Heart right ventricle (tissue), 16 donors: ENCODE data around the gene HOXD8. TPM values are rescaled to one million over a fixed set of nuclear protein-coding genes. Genes with fewer than 3 reads are reported as not detected.
A peak's percentile ranks its signal among the peaks of the same experiment; 100 is the strongest.

Experiments
- ATAC-seq, 8 donors: fragments of 200-7000 bp; cut with Tn5 transposase; one replicate each; pipeline ENCODE4 v1.9.1; 2020; ENCODE audit warnings: mild to moderate bottlenecking in 8 of 8, moderate library complexity in 8 of 8, moderate number of reproducible peaks in 1 of 8
- DNase-seq, 2 donors: peaks; one replicate each; pipeline ENCODE4 v3.0.0-alpha.2; 2020
- H3K27ac ChIP-seq, 10 donors: fragments of 200-600 bp; sonication (generic) in 2 of 10; one replicate each; pipeline versions ENCODE4 v1.5.0 to v1.8.0; 2020 to 2022; ENCODE audit warnings: mild to moderate bottlenecking in 3 of 10
- H3K27me3 ChIP-seq, 7 donors: fragments of 200-600 bp; one replicate each; pipeline ENCODE4 v1.8.0; 2021 to 2022; ENCODE audit warnings: mild to moderate bottlenecking in 2 of 7
- H3K36me3 ChIP-seq, 9 donors: fragments of 200-600 bp; sonication (generic) in 1 of 9; one replicate each; pipeline versions ENCODE4 v1.5.0 to v1.8.0; 2020 to 2022; ENCODE audit warnings: mild to moderate bottlenecking in 2 of 9
- H3K4me1 ChIP-seq, 9 donors: fragments of 200-600 bp; sonication (generic) in 1 of 9; one replicate each; pipeline versions ENCODE4 v1.5.0 to v1.8.0; 2020 to 2022; ENCODE audit warnings: mild to moderate bottlenecking in 4 of 9
- H3K4me3 ChIP-seq, 10 donors: fragments of 200-600 bp; sonication (generic) in 2 of 10; one replicate each; pipeline versions ENCODE4 v1.5.0 to v1.8.0; 2020 to 2022; ENCODE audit warnings: mild to moderate bottlenecking in 7 of 10, moderate library complexity in 2 of 10
- H3K9me3 ChIP-seq, 11 donors: fragments of 200-600 bp in 10 of 11; sonication (generic) in 2 of 11; one replicate each; pipeline versions ENCODE4 v1.5.0 to v1.8.0; 2013 to 2022; ENCODE audit warnings: mild to moderate bottlenecking in 2 of 11, control low read depth in 1 of 11, moderate library complexity in 1 of 11
- WGBS, 2 donors: extraction: QIAGEN DNeasy Blood & Tissue Kit; methylation state at CpG; one replicate each; pipeline ENCODE4 v1.1.7; 2013; ENCODE audit warnings: inconsistent platforms in 1 of 2; 5-methylcytosine and 5-hydroxymethylcytosine counted together
- intact Hi-C, 10 donors: fragments of 100-400 bp; cut with DNase I; formaldehyde crosslinking; loops; one replicate each; pipeline versions ENCODE4 v1.11.1 to v1.14.2; 2022
- polyA plus RNA-seq, 2 donors: library from polyadenylated mRNA; stranded (reverse); fragments of 200-250 nt; gene quantifications; one replicate each; pipeline ENCODE4 v1.2.3, GENCODE V29; 2013
- total RNA-seq, 10 donors: library from RNA; stranded (reverse); fragmentation: NEBNext Ultra II Directional in 3 of 10; extraction: Animal tissue kit (Norgen Biotek cat#: 25700) in 3 of 10; gene quantifications; one replicate each; pipeline versions ENCODE4 v1.2.1 to v1.2.4, GENCODE V29; 2021 to 2023
- TF ChIP-seq, protein P1 (sequence below), 9 donors: fragments of 200-600 bp; sonication (generic) in 2 of 9; IDR thresholded peaks; one replicate each; pipeline versions ENCODE4 v1.5.0 to v1.8.0; 2021 to 2022; ENCODE audit warnings: antibody characterized with exemption in 9 of 9, mild to moderate bottlenecking in 5 of 9, moderate library complexity in 1 of 9
- donor health status: Arrhythmogenic right ventricular cardiomyopathy.
- donor health status: ischemic (EF 13 %, LVEDD 7.1; RV severe dilation, severe dysfunction).
- donor health status: healthy with polysubstance abuse.
- donor health status: DM: no; HTN: yes; CAD: no.
- donor health status: DM: no; HTN: no; CAD: no.
- donor health status: ischemic (EF 25% LVEDD 6.9; RV normal size, moderate dysfunction).
- donor health status: ischemic (EF 25% LVEDD 5.7; RV mildly dilated, moderate dysfunction).
- donor health status: healthy.
- donor health status: DM: yes; HTN: yes; CAD: no.
- donor health status: Ischemic cardiomyopathy.
- donor health status: ischemic (EF 35%, LVEDD 5.7; RV mildly dilated, moderate dysfunction).
- donor health status: nonischemic (EF 11% LVEDD 7.7; RV severe dilation, severe dysfunction).
- donor health status: DM: yes; HTN: yes; CAD: no.
- donor health status: PGD.
- donor health status: ischemic (EF 29% LVEDD 5.4; RV normal size, mild dysfunction).
- donor health status: nonischemic (EF 23%, LVEDD 6.1; RV moderate dilation, normal function).

Gene HOXD8
- total and polyA plus RNA-seq, 12 donors = 0.26 to 1.5 (median 0.42) TPM; not detected in 2

DNA sequence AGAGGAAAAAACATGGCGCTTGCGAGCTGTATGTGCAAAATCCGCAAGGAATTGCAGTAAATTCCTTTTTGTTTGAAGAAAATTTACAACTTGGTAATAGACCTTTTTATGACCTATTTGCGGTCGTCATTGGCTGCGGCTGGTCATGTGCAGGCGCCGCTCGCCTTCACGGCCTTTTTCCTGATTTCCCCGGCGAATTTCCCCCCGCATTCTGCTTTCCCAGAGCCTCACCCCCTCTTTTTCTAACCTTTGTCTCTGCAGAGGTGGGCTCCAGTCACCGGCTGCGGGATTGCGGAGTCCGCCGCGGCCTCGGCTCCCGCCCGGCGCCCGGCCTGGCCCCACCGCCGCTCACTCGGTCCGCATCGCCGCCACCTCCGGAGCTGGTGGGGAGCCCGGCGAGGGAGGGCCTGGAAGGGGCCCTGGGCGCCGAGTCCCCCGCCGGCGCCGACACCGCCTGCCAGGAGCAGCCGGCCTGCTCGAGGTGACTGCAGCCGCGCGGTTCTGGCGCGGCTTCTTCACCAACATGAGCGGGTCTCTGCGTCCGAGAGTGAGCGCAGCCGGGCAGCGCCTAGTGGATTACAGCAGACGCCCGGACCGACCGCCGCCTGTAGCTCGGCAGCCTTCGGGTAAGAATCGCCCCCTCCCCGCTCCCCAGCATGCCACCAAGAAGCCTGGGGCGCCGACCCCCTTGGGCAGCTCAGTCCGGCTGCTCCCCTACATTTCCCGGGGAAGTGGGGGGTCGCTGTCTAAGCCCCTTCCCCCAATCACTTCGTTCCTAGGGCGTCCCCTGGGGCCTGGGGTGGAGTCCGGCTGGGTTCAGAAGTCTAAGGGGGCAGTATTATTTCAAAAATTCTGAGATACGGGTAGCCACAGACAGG lies 7.1 kb downstream of the HOXD8 start:
- no peak for DNase-seq
- ATAC-seq = peak in 1 of 8 donors; percentile 16
- peak overlapping the region in 6 of 10 donors; percentile 33 to 78 (median 60) for H3K27ac ChIP-seq
- intact Hi-C loops = loop anchor here in 1 of 10 donors (10.0 kb wide), 1 partner anchor 678 kb away; no protein-coding TSS in a partner anchor
- no peaks in the 10 kb centered on the region for H3K9me3 ChIP-seq
- peaks cover 39 to 100% (median 99%) of the 10 kb centered on the region in 7 donors for H3K27me3 ChIP-seq
- no peaks in the 10 kb centered on the region for H3K36me3 ChIP-seq
- H3K4me3 ChIP-seq = peak overlapping the region; percentile 22 to 56 (median 40)
- TF ChIP-seq, protein P1, sequence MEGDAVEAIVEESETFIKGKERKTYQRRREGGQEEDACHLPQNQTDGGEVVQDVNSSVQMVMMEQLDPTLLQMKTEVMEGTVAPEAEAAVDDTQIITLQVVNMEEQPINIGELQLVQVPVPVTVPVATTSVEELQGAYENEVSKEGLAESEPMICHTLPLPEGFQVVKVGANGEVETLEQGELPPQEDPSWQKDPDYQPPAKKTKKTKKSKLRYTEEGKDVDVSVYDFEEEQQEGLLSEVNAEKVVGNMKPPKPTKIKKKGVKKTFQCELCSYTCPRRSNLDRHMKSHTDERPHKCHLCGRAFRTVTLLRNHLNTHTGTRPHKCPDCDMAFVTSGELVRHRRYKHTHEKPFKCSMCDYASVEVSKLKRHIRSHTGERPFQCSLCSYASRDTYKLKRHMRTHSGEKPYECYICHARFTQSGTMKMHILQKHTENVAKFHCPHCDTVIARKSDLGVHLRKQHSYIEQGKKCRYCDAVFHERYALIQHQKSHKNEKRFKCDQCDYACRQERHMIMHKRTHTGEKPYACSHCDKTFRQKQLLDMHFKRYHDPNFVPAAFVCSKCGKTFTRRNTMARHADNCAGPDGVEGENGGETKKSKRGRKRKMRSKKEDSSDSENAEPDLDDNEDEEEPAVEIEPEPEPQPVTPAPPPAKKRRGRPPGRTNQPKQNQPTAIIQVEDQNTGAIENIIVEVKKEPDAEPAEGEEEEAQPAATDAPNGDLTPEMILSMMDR (IDR thresholded peaks at IDR 0.05) = no peak
- peaks cover 0 to 34% (median 18%) of the 10 kb centered on the region in 9 donors for H3K4me1 ChIP-seq
- 1 to 3% methylated on average over 71 of the region's 71 CpGs for WGBS, 2 donors

DNA sequence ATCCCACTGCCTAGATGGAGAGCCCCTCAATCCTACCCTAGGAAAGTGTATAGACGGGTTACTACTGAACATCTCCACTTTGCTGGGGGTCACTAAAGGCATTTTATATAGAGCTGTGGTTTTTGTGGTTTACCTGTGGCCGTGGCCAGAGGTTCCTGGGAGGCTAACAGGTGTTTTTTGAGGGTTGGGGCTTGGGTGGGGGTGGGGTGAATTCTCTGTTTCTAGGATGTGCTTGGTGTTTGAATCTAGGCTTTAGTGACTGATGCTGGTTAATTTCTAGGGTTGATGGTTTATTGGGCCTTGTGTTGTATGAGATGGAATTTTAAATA lies 7.7 kb downstream of the HOXD8 start:
- no peak for ATAC-seq
- H3K4me1 ChIP-seq = peaks cover 0 to 28% (median 18%) of the 10 kb centered on the region in 9 donors
- intact Hi-C loops = loop anchor here in 1 of 10 donors (10.0 kb wide), 1 partner anchor 678 kb away; no protein-coding TSS in a partner anchor
- H3K36me3 ChIP-seq = no peaks in the 10 kb centered on the region
- no peak for DNase-seq
- peaks cover 36 to 100% (median 98%) of the 10 kb centered on the region in 7 donors for H3K27me3 ChIP-seq
- WGBS, 2 donors = 12 to 22% methylated on average over 2 of the region's 2 CpGs
- TF ChIP-seq, protein P1 (IDR thresholded peaks at IDR 0.05) = no peak
- H3K27ac ChIP-seq = peak overlapping the region in 3 of 10 donors; percentile 33 to 75 (median 64)
- H3K4me3 ChIP-seq = peak overlapping the region in 6 of 10 donors; percentile 22 to 56 (median 39)
- no peaks in the 10 kb centered on the region for H3K9me3 ChIP-seq

DNA sequence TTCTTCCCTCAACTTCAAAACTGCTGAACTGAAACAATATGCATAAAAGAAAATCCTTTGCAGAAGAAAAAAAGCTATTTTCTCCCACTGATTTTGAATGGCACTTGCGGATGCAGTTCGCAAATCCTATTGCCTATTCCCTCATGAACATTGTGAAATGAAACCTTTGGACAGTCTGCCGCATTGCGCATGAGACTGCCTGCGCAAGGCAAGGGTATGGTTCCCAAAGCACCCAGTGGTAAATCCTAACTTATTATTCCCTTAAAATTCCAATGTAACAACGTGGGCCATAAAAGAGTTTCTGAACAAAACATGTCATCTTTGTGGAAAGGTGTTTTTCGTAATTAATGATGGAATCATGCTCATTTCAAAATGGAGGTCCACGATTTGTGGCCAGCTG lies 8.4 kb downstream of the HOXD8 start:
- 38 to 39% methylated on average over 8 of the region's 8 CpGs for WGBS, 2 donors
- Histone ChIP-seq H3K27me3 (peaks cover 30 to 100% (median 98%) of the 10 kb centered on the region in 7 donors), H3K27ac (peak overlapping the region in 1 of 10 donors; percentile 35)

DNA sequence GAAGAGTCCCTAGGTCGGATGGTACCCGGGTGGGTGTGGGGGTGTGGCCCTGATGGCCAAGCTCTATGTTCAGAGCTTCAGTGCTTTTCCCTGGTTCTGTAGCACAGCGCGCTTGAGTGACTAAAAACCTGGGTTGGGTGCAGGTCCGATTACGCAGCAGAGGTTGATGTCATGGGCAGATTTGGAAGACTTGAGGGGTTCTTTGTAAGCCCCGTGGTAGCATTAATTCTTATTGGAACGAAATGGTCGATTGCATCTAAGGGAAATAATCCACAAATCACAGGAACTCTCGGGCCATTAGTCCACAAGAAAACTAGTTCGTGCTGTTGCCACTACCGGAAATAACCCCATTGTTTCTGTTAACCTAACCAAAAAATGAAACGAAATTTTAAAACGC lies 9.0 kb downstream of the HOXD8 start:
- TF ChIP-seq, protein P1 (IDR thresholded peaks at IDR 0.05) = no peak
- ATAC-seq = no peak

More for the DNA sequence above, 8.4 kb downstream of the HOXD8 start:
- Histone ChIP-seq H3K9me3 (no peaks in the 10 kb centered on the region), H3K36me3 (no peaks in the 10 kb centered on the region), H3K4me3 (peak overlapping the region in 1 of 10 donors; percentile 56), H3K4me1 (peaks cover 0 to 24% (median 18%) of the 10 kb centered on the region in 9 donors)
- TF ChIP-seq, protein P1 (IDR thresholded peaks at IDR 0.05) = no peak
- DNase-seq (no peak), ATAC-seq (no peak)
- intact Hi-C loops = loop anchor here in 1 of 10 donors (10.0 kb wide), 1 partner anchor 677 kb away; no protein-coding TSS in a partner anchor

More for the DNA sequence above, 9.0 kb downstream of the HOXD8 start:
- H3K27ac ChIP-seq = peak overlapping the region in 3 of 10 donors; percentile 9 to 47 (median 35)
- H3K36me3 ChIP-seq = no peaks in the 10 kb centered on the region
- H3K27me3 ChIP-seq = peaks cover 24 to 100% (median 98%) of the 10 kb centered on the region in 7 donors
- H3K4me1 ChIP-seq = peaks cover 0 to 24% (median 18%) of the 10 kb centered on the region in 9 donors
- no peaks in the 10 kb centered on the region for H3K9me3 ChIP-seq
- intact Hi-C loops = loop anchor here in 1 of 10 donors (10.0 kb wide), 1 partner anchor 676 kb away; no protein-coding TSS in a partner anchor
- WGBS, 2 donors = 12 to 13% methylated on average over 14 of the region's 14 CpGs
- DNase-seq = no peak
- H3K4me3 ChIP-seq = no peak overlapping the region
